GM21528 (cell line): ENCODE data around the gene SUSD3.
A peak's percentile ranks its signal among the peaks of the same experiment; 100 is the strongest.

ENCODE experiments used
- ATAC-seq: cut with Tn5 transposase; IDR thresholded peaks from one replicate; pipeline ENCODE4 v1.9.1; 2021; ENCODE audit warnings: mild to moderate bottlenecking, moderate library complexity; ENCODE audit not compliant: unreplicated experiment, low FRiP score

Gene SUSD3

GRCh38 chr9:93134015-93134739 lies 75.7 kb downstream of the SUSD3 start, which contains the start of gene NINJ1:
Gene NINJ1 (minus strand): TSS chr9:93134251. CDS start chr9:93134217, 34 bp downstream.
- ATAC-seq = peak; percentile 73
